IMR-90 (cell line): ENCODE measurements around the gene DMXL1. TPM values are rescaled to one million over a fixed set of nuclear protein-coding genes. Genes with fewer than 3 reads are reported as not detected.

ENCODE experiments used
- ATAC-seq: fragments of 200-7000 bp; cut with Tn5 transposase; 2 replicates; pipeline ENCODE4 v1.9.1; 2020; ENCODE audit warnings: low read depth, mild to moderate bottlenecking, moderate library complexity
- BruUV-seq: library from RNA; stranded (reverse); fragments of 400-500 nt; replicated peaks from 2 replicates; lab custom pipeline; 2021; lab: Mats Ljungman, UMichigan
- CTCF ChIA-PET: fragments of 300-600 bp; formaldehyde crosslinking; extraction: SDS; loops from one replicate; lab custom pipeline; 2021; ENCODE audit warnings: antibody characterized with exemption; lab: Yijun Ruan, JAX
- POLR2A ChIA-PET: fragments of 300-600 bp; sonication (Branson Sonifier 250); formaldehyde crosslinking; loops from one replicate; lab custom pipeline; 2022; ENCODE audit warnings: antibody characterized with exemption; ENCODE audit not compliant: unreplicated experiment; lab: Charles Lee
- DNase-seq: peaks from one replicate; pipeline ENCODE4 v3.0.0; 2013
- H2AFZ ChIP-seq: replicated peaks from 2 replicates; pipeline ENCODE3; 2013; ENCODE audit warnings: low read length, mild to moderate bottlenecking; ENCODE audit not compliant: poor library complexity
- H2AK5ac ChIP-seq: 2 replicates; pipeline ENCODE4 v1.6.1; 2013; ENCODE audit warnings: low read depth, low read length, inconsistent platforms
- H2AK9ac ChIP-seq: replicated peaks from 2 replicates; pipeline ENCODE3; 2013; ENCODE audit warnings: mild to moderate bottlenecking, low read depth, low read length, moderate library complexity; ENCODE audit not compliant: poor library complexity
- H2BK120ac ChIP-seq: 2 replicates; pipeline ENCODE4 v1.6.1; 2013; ENCODE audit warnings: low read depth, low read length, inconsistent platforms
- H2BK15ac ChIP-seq: 3 replicates; pipeline ENCODE4 v1.6.1; 2013; ENCODE audit warnings: low read depth, low read length, inconsistent platforms
- H2BK20ac ChIP-seq: 2 replicates; pipeline ENCODE4 v1.6.1; 2013; ENCODE audit warnings: low read depth, mild to moderate bottlenecking, inconsistent platforms, low read length, moderate library complexity
- H2BK5ac ChIP-seq: 2 replicates; pipeline ENCODE4 v1.6.1; 2013; ENCODE audit warnings: mild to moderate bottlenecking, low read depth, low read length, inconsistent platforms; ENCODE audit not compliant: poor library complexity, severe bottlenecking
- H3K14ac ChIP-seq: replicated peaks from 2 replicates; pipeline ENCODE4 v1.6.1; 2013; ENCODE audit warnings: low read depth, low read length, inconsistent platforms
- H3K18ac ChIP-seq: 2 replicates; pipeline ENCODE4 v1.6.1; 2013; ENCODE audit warnings: low read depth, low read length, control low read depth
- H3K23ac ChIP-seq: 2 replicates; pipeline ENCODE4 v1.6.1; 2013; ENCODE audit warnings: low read depth, low read length, inconsistent platforms
- H3K27ac ChIP-seq: 2 replicates; pipeline ENCODE4 v1.5.1; 2013; ENCODE audit warnings: mild to moderate bottlenecking, control low read depth, low read length; ENCODE audit not compliant: insufficient read depth
- H3K27me3 ChIP-seq: 2 replicates; pipeline ENCODE4 v1.6.1; 2013; ENCODE audit warnings: low read length; ENCODE audit not compliant: control insufficient read depth, insufficient read depth
- H3K36me3 ChIP-seq: 2 replicates; pipeline ENCODE4 v1.6.1; 2013; ENCODE audit warnings: low read length, mixed read lengths; ENCODE audit not compliant: control insufficient read depth, insufficient read depth
- H3K4ac ChIP-seq: 2 replicates; pipeline ENCODE4 v1.6.1; 2013; ENCODE audit warnings: low read depth, low read length, inconsistent platforms
- H3K4me1 ChIP-seq: 2 replicates; pipeline ENCODE4 v1.6.1; 2013; ENCODE audit warnings: low read length, mixed read lengths; ENCODE audit not compliant: control insufficient read depth, insufficient read depth
- H3K4me2 ChIP-seq: 2 replicates; pipeline ENCODE4 v1.6.1; 2013; ENCODE audit warnings: low read depth, mild to moderate bottlenecking, control low read depth, low read length, moderate library complexity
- H3K4me3 ChIP-seq: 2 replicates; pipeline ENCODE4 v1.5.1; 2013; ENCODE audit warnings: low read depth, mild to moderate bottlenecking, control low read depth, low read length, moderate library complexity; ENCODE audit not compliant: insufficient read depth
- H3K56ac ChIP-seq: 2 replicates; pipeline ENCODE4 v1.6.1; 2013; ENCODE audit warnings: low read length, inconsistent platforms; ENCODE audit not compliant: insufficient read depth; ENCODE audit errors: extremely low read depth
- H3K79me1 ChIP-seq, 2 experiments: 2 replicates each; pipeline ENCODE4 v1.6.1; 2013; ENCODE audit warnings: low read length in 2 of 2, inconsistent platforms in 1 of 2, low read depth in 1 of 2
- H3K9ac ChIP-seq: 2 replicates; pipeline ENCODE4 v1.6.1; 2013; ENCODE audit warnings: low read depth, low read length, control low read depth
- H3K9me1 ChIP-seq: 2 replicates; pipeline ENCODE4 v1.6.1; 2013; ENCODE audit warnings: low read length, inconsistent platforms; ENCODE audit not compliant: insufficient read depth
- H3K9me3 ChIP-seq: 2 replicates; pipeline ENCODE4 v1.6.1; 2013; ENCODE audit warnings: low read length; ENCODE audit not compliant: control insufficient read depth, insufficient read depth
- H4K20me1 ChIP-seq: 2 replicates; pipeline ENCODE4 v1.6.1; 2013; ENCODE audit warnings: low read length, inconsistent platforms; ENCODE audit not compliant: insufficient read depth
- H4K5ac ChIP-seq: 2 replicates; pipeline ENCODE4 v1.6.1; 2013; ENCODE audit warnings: mild to moderate bottlenecking, low read depth, low read length, control low read depth
- H4K8ac ChIP-seq, 2 experiments: 2 replicates each; pipeline ENCODE4 v1.6.1; 2013; ENCODE audit warnings: low read depth in 2 of 2, low read length in 2 of 2, control low read depth in 1 of 2, inconsistent platforms in 1 of 2
- H4K91ac ChIP-seq: 2 replicates; pipeline ENCODE4 v1.6.1; 2013; ENCODE audit warnings: low read depth, low read length, inconsistent platforms; ENCODE audit not compliant: insufficient read depth
- BHLHE40 ChIP-seq: fragments of 150-350 bp; IDR thresholded peaks from 2 replicates; pipeline ENCODE4 v1.6.1; 2016; ENCODE audit warnings: mild to moderate bottlenecking, low read depth, low read length
- CEBPB ChIP-seq: IDR thresholded peaks from 2 replicates; pipeline ENCODE4 v1.6.1; 2012; ENCODE audit warnings: low read depth, low read length, improper control_type of control experiment
- CHD1 ChIP-seq: IDR thresholded peaks from 2 replicates; pipeline ENCODE4 v1.6.1; 2012; ENCODE audit warnings: low read depth, low read length, improper control_type of control experiment
- CTCF ChIP-seq: conservative IDR thresholded peaks from 2 replicates; pipeline ENCODE4 v1.5.1; 2012; ENCODE audit warnings: mild to moderate bottlenecking, low read depth, low read length, improper control_type of control experiment
- ELK1 ChIP-seq: fragments of 150-350 bp; IDR thresholded peaks from 2 replicates; pipeline ENCODE4 v1.6.1; 2016; ENCODE audit warnings: low read depth, mild to moderate bottlenecking, low read length, moderate library complexity, borderline replicate concordance
- FOS ChIP-seq: fragments of 150-350 bp; IDR thresholded peaks from 2 replicates; pipeline ENCODE4 v1.6.1; 2016; ENCODE audit warnings: low read depth, low read length
- MAFK ChIP-seq: IDR thresholded peaks from 2 replicates; pipeline ENCODE4 v1.6.1; 2012; ENCODE audit warnings: low read depth, low read length, improper control_type of control experiment
- MAZ ChIP-seq: IDR thresholded peaks from 2 replicates; pipeline ENCODE4 v1.6.1; 2012; ENCODE audit warnings: low read depth, mild to moderate bottlenecking, low read length, improper control_type of control experiment, moderate library complexity, borderline replicate concordance
- MXI1 ChIP-seq: IDR thresholded peaks from 2 replicates; pipeline ENCODE4 v1.6.1; 2012; ENCODE audit warnings: low read depth, mild to moderate bottlenecking, low read length, moderate library complexity, borderline replicate concordance
- NFE2L2 ChIP-seq: fragments of 150-350 bp; IDR thresholded peaks from 2 replicates; pipeline ENCODE4 v1.6.1; 2016; ENCODE audit warnings: low read depth, mild to moderate bottlenecking, low read length
- POLR2A ChIP-seq: IDR thresholded peaks from 2 replicates; pipeline ENCODE4 v1.6.1; 2012; ENCODE audit warnings: mild to moderate bottlenecking, low read depth, low read length
- RAD21 ChIP-seq: IDR thresholded peaks from 2 replicates; pipeline ENCODE4 v1.6.1; 2012; ENCODE audit warnings: low read length, improper control_type of control experiment
- RCOR1 ChIP-seq: IDR thresholded peaks from 2 replicates; pipeline ENCODE4 v1.6.1; 2012; ENCODE audit warnings: mild to moderate bottlenecking, low read length, improper control_type of control experiment; ENCODE audit not compliant: insufficient replicate concordance
- RFX5 ChIP-seq: IDR thresholded peaks from 2 replicates; pipeline ENCODE4 v1.8.0; 2012; ENCODE audit warnings: low read depth, mild to moderate bottlenecking, low read length, moderate library complexity
- SMC3 ChIP-seq: fragments of 150-350 bp; IDR thresholded peaks from 2 replicates; pipeline ENCODE4 v1.6.1; 2016; ENCODE audit warnings: low read depth, mild to moderate bottlenecking, antibody characterized with exemption, low read length, moderate library complexity
- USF2 ChIP-seq: fragments of 150-350 bp; IDR thresholded peaks from 2 replicates; pipeline ENCODE4 v1.6.1; 2017; ENCODE audit warnings: mild to moderate bottlenecking, antibody characterized with exemption, low read length, low read depth
- WGBS, 2 experiments: methylation state at CpG; one replicate each; pipeline versions ENCODE4 v1.1.5 to v1.1.7; 2013; ENCODE audit warnings: missing lambda C conversion rate in 2 of 2; ENCODE audit not compliant: insufficient read length in 1 of 2; ENCODE audit errors: extremely low coverage in 2 of 2; 5-methylcytosine and 5-hydroxymethylcytosine counted together
- dilution Hi-C: fragments of 300-500 bp; cut with HindIII; formaldehyde crosslinking; loops from one replicate; pipeline ENCODE4 v1.14.3; 2018; ENCODE audit warnings: low sequenced_read_pairs; ENCODE audit not compliant: unreplicated experiment
- in situ Hi-C: fragments of 300-500 bp; cut with MboI; formaldehyde crosslinking; loops from 3 replicates; pipeline ENCODE4 v1.14.3; 2019; ENCODE audit warnings: low sequenced_read_pairs, inconsistent platforms, mixed read lengths
- intact Hi-C: fragments of 100-400 bp; cut with micrococcal nuclease; formaldehyde crosslinking; loops from 2 replicates; pipeline ENCODE4 v1.10.0; 2022
- polyA plus RNA-seq, 3 experiments: library from polyadenylated mRNA; depleted of rRNA; stranded (reverse); fragments of >200 nt; gene quantifications; 2 replicates each; pipeline ENCODE4 v1.2.3, GENCODE V29; 2012; ENCODE audit warnings: low replicate concordance in 1 of 3
- total RNA-seq: library from RNA; depleted of rRNA; stranded (reverse); fragments of >200 nt; gene quantifications from 2 replicates; pipeline ENCODE4 v1.2.3, GENCODE V29; 2012

Gene DMXL1
- total and polyA plus RNA-seq, 2 of the 4 experiments (the other 2 are of a cell fraction), result 8.1 to 21.5 TPM

GRCh38 chr5:119112151-119112550 lies 41.3 kb downstream of the DMXL1 start:
- no peak overlapping the region for H2AFZ ChIP-seq
- no peak overlapping the region for H4K8ac ChIP-seq
- no peak overlapping the region for H4K91ac ChIP-seq
- no peak overlapping the region for H3K4me2 ChIP-seq
- no peak overlapping the region for H3K14ac ChIP-seq
- no peaks in the 10 kb centered on the region for H3K9me3 ChIP-seq
- no peak overlapping the region for H2AK9ac ChIP-seq
- no peaks in the 10 kb centered on the region for H3K4me1 ChIP-seq
- H3K27me3 ChIP-seq, result no peaks in the 10 kb centered on the region
- dilution Hi-C loops (no loop called here), in situ Hi-C loops (no loop called here), intact Hi-C loops (no loop called here)
- H2BK20ac ChIP-seq, result no peak overlapping the region
- no peak overlapping the region for H3K56ac ChIP-seq
- H2BK5ac ChIP-seq, result no peak overlapping the region
- no peak overlapping the region for H4K5ac ChIP-seq
- no peak overlapping the region for H3K18ac ChIP-seq
- no peak overlapping the region for H3K27ac ChIP-seq
- H3K79me1 ChIP-seq, result no peaks in the 10 kb centered on the region
- no peak overlapping the region for H2AK5ac ChIP-seq
- ChIA-PET POLR2A (no interaction called here), CTCF (no interaction called here)
- no peak overlapping the region for H3K23ac ChIP-seq
- peaks cover 6% of the 10 kb centered on the region for H3K36me3 ChIP-seq
- no peak overlapping the region for H2BK15ac ChIP-seq
- no peak overlapping the region for H3K4ac ChIP-seq
- H3K9me1 ChIP-seq, result no peaks in the 10 kb centered on the region
- H3K4me3 ChIP-seq, result no peak overlapping the region
- H3K9ac ChIP-seq, result no peak overlapping the region
- ATAC-seq, result no peak
- BruUV-seq, result no TSS peak
- no peak for TF ChIP-seq FOS
- TF ChIP-seq CTCF, result no peak
- no peak for TF ChIP-seq NFE2L2
- no peak for TF ChIP-seq CEBPB
- no peak for TF ChIP-seq MXI1
- TF ChIP-seq BHLHE40, result no peak
- TF ChIP-seq MAZ, result no peak
- TF ChIP-seq RCOR1, result no peak
- TF ChIP-seq RFX5, result no peak
- no peak for TF ChIP-seq POLR2A
- TF ChIP-seq SMC3, result no peak
- no peak for TF ChIP-seq ELK1
- no peak for TF ChIP-seq USF2
- no peak for TF ChIP-seq RAD21
- TF ChIP-seq CHD1, result no peak
- TF ChIP-seq MAFK, result no peak
- WGBS, 2 experiments, result no CpG with 5 or more reads among the region's 5 CpGs
- H4K20me1 ChIP-seq, result no peaks in the 10 kb centered on the region
- no peak for DNase-seq
- no peak overlapping the region for H2BK120ac ChIP-seq
